HG02759 (cell line): ENCODE measurements around the gene IL16.
A peak's percentile ranks its signal among the peaks of the same experiment; 100 is the strongest.

Source experiments
- ATAC-seq: cut with Tn5 transposase; IDR thresholded peaks from one replicate; pipeline ENCODE4 v1.9.1; 2021; ENCODE audit warnings: mild to moderate bottlenecking, moderate library complexity; ENCODE audit not compliant: unreplicated experiment

IL16 gene

DNA sequence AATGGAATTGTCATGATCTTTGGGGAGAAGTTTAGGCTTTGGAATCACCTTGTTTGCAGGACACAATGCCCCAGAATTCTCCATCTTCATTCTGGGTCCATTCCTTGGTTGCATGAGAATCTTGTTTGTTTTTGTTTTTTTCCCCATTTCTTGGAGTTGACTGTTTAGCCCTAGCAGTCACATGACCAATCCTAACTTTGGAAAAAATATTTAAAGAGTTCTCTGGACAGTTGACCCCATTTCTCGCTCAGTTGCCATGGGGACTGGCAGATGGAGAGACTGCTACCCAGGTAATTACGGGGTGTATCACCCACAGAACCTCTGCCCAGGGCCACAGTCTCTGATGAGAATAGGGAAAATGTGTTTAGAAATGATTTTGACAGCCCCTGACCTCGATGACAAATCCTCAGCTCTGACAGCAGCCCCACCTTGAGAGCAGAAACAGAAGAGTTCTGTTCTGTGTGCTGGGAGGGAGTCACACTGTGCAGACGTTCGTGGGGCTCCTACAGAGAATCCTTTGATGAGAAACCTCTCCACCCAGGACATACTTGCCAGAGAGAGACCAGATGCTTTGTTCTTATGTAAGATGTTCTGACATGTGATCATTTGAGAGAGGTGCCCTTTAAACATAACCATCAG, 57.7 kb downstream of the IL16 start:
- no peak for ATAC-seq

- no peak for ATAC-seq
These were observed 58.2 kb downstream of the IL16 start for GRCh38 chr15:81254916-81255290.

DNA sequence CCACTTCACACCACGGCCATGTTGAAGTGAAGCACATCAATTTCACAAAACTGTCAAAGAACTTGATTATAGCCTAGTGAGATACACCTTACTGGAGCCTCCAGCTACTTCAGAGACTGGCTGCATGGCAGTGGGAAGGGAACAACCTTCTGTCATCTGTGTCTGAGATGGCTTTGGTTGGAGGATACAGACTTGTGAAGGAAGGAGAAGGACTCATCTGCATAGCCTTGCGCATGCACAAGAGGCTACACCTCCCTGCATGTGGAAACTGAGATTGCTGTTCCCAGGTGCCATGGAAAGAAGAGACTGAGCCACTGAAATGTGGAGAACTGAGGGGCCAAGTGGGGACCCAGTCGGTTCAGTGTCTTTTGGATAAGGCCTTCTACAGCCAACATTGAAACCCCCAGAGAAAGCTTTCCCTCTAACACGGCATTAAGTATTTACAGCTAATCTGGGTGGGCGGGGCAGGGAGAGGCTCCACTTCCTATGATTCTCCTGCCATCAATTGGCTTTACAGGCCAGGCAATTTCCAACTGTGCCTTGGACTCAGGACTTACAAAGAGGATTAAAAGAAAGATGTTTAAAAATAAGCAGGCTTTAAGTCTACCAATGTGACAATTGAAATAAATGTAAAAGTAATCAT, 58.8 kb downstream of the IL16 start:
- ATAC-seq, result no peak

DNA sequence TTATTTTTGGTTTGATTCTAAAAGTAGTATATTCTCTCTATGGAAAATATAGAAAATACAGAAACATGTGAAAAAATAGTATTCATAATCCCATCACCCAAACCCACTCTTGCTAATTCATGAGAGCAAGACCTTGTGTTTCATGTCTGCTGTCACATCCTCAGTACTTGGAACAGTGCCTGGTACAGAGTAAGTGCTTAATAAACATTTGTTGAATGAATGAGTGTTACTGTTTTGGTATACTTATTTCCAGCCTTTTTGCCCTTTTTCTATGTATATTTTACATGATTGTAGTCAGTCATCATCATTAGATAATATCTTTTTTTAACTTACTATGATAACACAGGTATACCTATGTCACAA, 59.3 kb downstream of the IL16 start:
- no peak for ATAC-seq

- ATAC-seq, result no peak
These were observed 60.2 kb downstream of the IL16 start for GRCh38 chr15:81256916-81257315.

DNA sequence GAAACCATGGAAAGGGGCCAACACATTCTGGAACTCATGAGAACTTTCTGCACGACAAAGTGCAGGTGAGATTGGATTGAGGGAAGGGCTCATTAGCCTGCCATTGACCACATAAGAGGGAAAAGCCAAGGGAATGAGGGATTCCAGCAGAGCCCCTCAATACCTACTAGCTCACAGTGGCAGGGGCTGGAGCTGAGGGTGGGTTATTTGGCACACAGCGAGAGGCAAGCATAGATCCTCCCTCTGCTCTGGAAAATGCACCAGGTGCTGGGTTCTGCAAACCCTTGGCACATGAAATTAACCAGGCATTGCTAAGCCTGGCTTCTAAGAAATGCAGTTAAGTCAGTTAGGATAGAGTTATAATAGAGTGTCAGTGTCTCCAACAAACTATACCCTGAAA, 60.8 kb downstream of the IL16 start:
- ATAC-seq, result no peak

DNA sequence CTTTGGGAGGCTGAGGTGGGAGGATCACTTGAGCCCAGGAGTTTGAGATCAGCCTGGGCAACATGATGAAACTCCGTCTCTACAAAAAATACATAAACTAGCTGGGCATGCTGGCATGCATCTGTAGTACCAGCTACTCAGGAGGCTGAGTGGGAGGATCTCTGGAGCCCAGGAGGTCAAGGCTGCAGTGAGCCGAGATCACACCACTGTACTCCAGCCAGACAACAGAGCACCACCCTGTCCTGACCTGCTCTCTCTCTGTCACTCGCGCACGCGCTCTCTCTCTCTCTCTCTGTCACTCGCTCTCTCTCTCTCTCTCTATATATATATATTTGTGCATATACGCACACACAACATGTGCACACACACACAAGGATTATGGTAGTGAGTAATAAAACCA, 61.8 kb downstream of the IL16 start:
- ATAC-seq, result no peak

DNA sequence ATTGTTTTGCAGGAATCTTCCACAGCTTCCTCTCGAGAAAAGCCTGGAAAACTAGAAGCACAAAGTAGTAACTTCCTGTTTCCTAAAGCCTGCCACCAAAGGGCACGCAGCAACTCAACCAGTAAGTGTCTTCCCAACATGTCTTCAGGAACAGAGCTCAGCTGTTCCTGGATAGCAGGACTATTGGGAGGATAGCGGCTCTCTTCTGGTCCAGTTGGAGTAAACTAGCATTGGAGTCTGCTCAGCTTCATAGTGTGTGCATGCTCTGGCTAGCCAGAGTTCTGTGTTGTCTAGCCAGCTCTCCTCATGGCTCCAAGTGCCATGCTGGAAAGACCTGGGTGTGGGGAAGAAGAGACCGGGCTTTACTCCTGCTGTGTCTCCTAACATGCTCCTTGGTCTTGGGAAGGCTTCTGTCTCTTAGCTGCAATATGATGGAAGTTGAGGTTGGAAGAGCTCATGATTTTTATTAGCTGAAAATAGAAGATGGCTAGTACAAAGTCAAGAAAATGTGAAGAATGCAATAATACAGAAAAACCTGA, 63.1 kb downstream of the IL16 start:
- no peak for ATAC-seq

- ATAC-seq, result no peak
These were observed 64.6 kb downstream of the IL16 start for GRCh38 chr15:81261172-81261811.

GRCh38 chr15:81263477-81263876, 66.8 kb downstream of the IL16 start:
- no peak for ATAC-seq

DNA sequence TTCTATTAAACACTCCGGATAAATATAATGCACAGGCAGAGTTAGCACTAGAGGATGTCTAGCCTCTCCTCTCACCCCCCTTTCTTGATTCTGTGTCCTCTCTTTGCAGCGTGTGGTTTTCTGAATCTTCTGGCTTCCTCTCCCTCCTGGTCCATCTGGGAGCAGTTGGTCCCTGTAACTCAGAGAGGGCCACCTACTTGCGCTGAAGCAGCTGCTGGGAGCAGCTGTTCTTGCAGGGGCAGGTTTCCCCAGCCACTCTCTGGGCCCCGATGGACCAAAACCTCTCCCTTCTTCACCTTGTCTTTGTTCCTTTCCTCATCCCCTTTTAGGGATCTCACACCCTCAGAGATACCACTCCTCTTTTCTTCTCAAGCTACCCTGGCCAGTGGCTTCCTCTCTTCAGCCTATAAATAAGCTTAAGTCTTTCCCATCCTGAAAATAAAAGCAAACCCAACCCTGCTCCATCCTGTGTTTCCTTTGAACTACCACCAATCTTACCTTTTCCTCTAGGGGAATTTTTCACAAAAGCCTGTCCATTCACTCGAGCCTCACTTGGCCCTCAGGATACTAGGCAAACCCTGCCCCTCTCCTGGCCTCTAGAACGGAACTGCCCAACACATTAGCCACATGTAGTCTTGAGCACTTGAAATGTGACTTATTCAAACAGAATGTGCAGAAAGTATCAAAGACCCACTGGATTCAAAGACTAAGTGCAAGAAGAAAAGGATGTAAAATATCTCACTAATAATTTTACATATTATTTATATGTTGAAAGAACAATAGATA, 67.6 kb downstream of the IL16 start:
- ATAC-seq, result no peak

DNA sequence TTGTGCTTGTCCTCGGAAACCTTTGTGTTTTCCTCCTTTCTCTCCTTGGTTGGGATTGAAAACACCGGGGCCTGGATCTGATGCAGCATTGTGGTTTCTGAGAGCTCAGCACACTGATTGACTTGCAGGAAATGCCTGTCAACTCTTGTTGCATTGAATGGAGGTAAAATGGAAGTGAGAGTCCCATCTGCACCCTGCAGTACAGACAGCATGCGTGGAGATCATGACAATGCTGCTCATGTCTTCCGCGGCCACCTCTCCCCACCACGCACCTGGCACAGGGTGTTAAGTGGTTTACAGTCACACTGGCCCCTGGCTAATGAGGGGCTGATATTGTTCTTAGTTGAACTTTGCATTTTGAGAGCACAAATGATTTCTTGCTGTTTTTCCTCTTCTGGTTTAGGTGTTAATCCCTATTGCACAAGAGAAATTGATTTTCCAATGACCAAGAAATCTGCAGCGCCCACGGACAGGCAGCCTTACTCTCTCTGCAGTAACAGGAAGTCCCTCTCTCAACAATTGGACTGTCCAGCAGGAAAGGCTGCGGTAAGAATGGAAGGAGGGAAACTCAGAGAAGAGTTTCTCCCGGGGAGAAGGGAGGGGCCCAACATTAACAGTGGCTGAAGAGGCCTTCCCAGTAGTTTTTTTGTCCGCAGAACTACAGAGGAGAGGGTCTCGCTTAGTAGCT, 68.7 kb downstream of the IL16 start:
- peak; percentile 1 for ATAC-seq

DNA sequence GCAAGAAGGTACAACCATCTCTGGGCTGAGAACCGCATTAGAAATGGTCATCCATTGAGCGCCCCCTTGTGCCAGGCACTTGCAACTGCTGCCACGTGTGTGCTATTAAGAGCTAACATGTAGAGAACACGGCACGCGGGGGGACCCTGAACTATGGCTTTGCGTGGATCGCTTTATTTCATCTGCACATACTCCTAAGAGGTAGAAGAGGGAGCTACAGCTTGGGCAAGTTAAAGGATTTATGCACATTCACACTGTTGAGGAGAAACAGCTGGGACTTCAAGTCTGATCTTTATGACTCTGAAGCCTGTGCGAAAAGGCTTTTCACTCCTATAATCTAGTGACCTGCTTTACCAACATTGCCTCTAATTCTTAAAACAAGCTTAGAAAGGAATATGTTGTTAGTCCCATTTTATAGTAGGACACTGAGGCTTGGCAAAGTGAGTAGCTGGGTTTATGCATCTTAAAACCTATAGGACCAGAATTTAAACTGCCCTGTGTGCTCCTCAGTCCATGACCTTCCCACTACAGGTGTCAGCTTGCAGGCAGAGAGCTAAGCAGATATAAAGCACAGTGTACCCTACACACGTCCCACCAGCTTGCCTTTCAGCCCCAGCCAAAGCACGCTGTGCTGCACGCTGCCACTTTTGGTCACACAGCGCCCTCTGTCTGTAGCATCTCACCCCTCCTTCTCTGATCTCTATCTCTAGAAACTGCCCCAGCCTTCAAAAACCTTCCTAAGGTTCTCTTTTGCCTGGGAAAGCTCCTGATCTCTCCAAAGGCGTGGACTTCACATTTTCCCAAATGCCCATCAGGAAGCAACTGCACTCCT, 69.5 kb downstream of the IL16 start:
- peak; percentile 82 for ATAC-seq

DNA sequence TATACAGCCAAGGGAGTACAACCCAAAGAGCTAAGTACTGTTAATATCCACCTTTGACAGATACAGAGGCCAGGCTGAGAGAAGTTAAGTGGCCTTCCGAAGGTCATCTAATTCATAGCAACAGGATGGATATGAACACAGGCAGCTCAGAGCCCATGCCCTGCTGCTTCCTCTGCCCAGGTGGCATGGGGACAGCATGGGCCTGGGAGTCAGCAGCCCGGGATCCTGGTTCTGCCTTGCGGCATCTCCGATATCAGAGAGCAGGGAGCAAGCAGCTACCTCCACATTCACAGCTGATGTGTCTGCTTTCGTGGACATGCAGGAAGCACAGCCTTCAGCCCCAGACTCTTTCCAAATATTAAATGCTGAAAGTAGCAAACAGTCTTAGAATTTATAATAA, 71.7 kb downstream of the IL16 start:
- no peak for ATAC-seq

DNA sequence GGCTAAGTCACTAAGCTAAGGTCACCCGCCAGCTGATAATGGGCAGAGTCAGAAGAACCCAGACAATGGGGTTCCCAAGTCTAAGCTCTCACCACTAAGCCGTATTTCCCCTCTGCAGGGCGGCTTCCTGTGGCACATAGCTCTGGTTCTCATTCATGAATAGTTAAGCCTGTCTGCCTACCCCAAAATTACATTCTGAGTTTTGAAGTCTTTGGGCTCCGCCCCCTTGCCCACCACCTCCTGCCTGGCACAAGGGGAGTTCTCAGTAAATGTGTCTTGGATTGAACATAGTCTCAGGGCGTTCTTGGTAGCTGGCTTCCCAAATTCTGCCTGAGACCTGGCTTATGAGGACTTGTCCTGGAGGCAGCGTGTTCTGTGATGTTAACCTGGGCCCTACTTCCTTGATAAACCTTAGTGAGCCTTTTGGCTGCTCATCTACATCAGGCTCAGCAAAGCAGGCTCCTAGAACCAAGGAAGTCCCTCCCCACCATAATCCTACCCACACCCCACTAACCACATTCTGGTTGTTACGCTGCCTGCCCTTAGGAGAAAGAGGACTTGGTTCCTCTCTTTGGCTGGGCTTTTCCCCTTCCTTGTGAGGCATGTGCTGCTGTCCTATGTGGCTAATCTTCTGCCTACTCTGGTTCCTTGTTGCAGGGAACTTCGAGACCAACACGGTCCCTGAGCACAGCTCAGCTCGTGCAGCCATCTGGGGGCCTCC, 72.4 kb downstream of the IL16 start:
- no peak for ATAC-seq

- ATAC-seq, result no peak
These were observed 73.5 kb downstream of the IL16 start for GRCh38 chr15:81270188-81270587.

DNA sequence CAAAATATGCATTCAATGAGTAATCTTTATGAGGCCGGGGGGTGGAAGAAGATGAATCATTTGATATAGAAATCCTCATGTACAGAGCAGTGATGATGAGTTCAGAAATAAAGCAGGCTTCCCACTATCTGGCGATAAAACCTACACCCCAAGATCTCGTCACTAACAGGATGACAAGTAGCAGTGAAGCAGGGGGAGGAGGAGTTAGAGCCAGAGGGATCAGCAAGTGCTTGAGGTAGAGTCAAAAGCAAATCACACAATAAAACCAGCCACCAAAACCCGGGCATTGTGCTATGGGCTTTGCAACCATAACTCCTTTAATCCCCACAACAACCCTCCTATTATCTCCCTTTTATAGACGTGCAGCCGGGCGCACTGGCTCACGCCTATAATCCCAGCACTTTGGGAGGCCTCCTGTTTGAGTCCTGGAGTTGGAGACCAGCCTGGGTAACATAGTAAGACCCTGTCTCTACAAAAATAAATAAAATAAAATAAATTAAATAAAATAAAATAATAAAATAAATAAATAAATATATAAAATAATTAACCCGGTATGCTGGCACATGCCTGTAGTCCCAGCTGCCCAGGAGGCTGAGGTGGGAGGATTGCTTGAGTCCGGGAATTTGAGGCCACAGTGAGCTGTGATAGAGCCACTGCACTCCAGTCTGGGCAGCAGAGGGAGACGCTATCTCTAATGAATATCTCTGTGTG, 74.3 kb downstream of the IL16 start:
- no peak for ATAC-seq

DNA sequence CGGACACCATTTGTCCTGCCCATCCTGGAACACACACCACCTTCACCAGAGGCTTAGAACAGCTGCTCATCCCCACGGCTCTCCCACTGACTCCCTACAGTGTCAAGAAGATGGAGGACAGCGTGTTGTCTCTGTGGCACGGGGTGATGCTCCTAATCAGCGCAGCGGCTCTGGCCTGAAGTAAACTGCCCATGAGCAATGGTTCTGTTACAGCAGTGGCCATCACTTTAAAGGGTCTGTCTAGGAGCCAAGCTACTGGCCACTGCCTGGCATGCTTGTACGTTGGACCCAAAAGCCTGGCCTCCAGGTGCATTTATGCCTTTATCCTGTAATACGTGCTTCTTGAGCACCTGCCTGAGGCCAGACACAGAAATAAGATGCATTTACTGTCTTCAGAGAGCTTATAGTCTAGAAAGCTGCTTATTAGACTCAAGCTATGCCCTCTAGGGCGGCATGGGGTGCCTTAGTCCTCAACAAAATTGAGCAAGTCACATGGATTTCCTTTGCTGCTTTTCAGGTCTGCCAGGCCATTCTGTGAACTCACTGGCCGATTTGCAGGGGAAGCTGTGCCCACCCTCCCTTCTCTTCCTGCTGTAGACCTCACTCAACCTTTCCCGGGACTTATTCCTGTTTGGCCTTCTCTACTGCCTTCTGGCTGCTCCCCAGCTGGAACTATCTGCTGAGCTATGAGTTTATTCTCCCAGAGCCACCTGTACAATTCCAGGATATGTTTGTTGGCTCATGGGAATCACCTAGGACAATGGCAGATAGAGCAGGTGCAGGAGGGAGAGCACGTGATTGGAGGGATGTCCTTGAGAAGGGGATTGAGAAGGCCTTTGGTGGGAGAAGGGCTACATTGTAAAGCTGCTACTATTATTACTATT, 75.3 kb downstream of the IL16 start:
- ATAC-seq, result no peak
